Endothelial cell of hepatic sinusoid (primary cell): ENCODE data around the gene UBE2O.
"Not testable (repeated sequence)": the region's sequence is repeated elsewhere in the genome, so short reads cannot be mapped to it uniquely, and the experiment has no call there.

Source experiments
- in situ Hi-C: cut with HindIII; loops from 2 replicates; pipeline ENCODE4 v1.10.0; 2017; ENCODE audit warnings: low sequenced_read_pairs

The UBE2O gene

DNA sequence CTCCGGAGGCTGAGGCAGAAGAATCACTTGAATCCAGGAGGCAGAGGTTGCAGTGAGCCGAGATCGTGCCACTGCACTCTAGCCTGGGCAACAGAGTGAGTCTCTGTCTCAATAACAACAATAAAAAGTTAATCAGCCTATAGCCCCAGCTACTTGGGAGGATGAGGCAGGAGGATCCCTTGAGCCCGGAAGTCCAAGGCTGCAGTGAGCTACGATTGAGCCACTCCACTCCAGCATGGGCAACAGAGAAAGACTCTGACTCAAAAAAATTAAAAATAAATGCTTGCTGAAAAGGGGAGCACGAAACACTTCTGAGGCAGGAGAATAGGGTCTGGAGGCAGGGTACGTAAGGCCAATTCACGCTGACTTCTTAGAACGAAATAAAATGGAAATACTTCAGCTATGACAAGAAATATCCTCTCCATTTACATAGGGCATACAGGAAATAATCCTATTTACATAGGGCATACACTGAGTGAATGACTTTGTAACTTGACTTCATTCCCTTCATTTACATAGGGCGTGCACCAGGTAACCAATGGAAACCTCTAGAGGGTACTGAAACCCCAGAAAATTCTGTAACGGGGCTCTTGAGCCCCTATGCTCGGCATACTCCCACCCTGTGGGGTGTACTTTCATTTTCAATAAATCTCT lies 96.0 kb downstream of the UBE2O start:
- in situ Hi-C loops: no loop called here

DNA sequence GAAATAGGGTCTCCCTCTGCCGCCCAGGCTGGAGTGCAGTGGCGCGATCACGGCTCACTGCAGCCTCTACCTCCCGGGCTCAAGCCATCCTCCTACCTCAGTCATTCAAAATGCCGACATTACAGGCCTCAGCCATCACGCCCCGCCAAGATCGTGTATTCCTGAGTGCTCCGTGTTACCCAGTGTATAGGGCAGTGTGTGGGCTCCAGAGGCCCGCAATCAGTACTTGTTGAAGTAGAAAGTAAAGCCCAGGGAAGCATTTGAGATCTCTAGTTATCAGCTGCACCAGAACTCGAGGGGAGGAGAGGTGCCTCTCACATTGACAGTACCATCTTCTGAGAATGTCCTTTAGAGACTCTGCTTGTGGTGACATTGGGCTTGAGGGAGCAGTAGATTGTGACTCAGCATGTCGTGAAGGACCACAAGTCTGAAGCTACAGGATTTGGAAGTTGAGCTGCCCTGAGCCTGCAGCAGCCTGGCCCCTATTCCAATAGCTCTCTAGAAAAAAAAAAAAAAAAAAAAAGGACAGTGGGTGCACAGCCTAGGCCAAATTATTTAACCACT lies 98.1 kb downstream of the UBE2O start:
- in situ Hi-C loops: loop anchor here (5.0 kb wide), 1 partner anchor 43 kb away; no protein-coding TSS in a partner anchor

DNA sequence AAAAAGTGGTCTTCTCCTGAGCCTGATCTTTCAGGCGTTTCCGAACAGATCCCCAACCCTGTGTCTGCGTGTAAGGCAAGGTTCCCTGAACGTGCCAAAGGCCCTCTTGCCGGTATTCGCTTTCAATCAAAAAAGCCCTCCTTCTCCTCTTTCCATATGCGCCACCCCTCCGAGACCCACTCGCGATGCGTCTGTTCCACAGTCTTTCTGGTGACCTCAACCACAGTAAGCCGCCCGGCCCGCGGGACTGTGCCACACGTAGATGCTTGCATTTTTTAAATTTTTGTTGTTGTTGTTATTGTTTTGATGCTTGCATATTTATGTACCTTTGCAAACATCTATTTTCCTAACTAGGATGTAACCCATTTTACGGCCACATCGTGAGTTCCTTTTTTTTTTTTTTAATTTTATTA lies 98.6 kb downstream of the UBE2O start:
- in situ Hi-C loops: loop anchor here (5.0 kb wide), 1 partner anchor 42 kb away; no protein-coding TSS in a partner anchor

DNA sequence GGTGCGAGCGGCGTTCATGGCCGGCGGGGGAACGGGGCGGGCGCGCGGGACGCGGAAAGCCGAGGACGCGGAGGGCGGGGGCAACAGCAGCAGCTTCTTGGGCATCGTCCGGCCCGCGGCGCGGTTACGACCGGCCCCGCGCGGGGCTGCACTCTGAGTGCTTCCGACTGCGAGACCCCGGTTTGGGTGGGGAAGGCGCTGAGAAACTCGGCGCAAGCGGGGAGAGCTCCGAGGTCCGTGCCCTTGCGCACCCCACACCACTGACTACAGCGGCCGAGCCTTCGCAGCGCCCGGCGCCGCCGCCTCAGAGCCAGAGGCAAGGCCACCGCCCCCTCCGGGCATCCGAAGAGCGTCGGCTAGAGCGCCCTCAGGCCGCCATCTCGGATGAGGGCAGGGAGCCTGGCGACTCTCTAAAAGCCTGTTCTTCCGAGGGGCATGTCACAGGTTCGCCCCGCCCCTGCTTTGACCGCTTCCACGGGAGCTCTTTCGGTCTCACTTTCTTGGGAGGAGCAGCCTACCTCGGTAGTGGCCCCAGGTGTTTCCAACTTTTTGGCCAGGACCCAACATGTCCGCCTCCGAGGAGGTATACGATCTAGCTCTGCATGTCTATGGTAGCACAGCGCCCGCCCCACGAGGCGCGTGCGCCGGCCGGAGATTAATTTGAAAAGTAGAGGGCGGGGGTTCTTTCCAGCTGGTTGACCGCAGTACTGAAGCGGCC lies 99.2 kb downstream of the UBE2O start, which contains the start of gene PRPSAP1:
Gene PRPSAP1, minus strand, starts transcription at position 318 of the 718 bp plus-strand sequence. Its CDS starts 213 bp downstream, at position 105.
- in situ Hi-C loops: loop anchor here (5.0 kb wide), 1 partner anchor 41 kb away; no protein-coding TSS in a partner anchor

DNA sequence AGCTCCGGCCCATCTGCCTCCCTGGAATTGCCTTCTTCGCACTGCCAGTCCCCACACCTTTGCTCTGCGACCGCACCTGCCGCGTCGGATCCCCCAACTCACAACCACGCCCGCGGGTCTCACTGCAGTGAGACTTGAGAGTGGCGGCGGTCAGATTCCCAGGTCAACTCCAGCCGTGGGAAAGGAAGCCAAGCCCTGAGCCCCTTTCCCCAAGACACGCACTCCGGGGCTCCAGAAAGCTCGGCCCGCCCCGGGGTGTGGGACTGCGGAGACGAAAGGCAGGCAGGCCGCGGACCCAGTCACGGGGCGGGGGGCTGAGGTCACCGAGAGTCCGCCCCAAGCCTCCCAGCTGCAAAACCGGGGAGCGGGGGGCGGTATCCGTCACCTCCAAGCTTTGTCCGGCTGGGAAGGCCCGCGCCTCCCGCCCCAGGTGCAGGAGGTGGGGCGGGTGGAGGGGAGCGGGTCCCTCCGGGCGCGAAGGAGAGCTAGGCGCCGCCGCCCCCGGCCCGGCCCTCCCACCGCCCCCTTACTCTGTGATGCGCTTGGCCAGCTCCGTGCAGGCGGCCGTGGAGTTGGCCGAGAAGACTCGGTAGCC lies 99.9 kb downstream of the UBE2O start:
- in situ Hi-C loops: loop anchor here (5.0 kb wide), 1 partner anchor 41 kb away; no protein-coding TSS in a partner anchor

DNA sequence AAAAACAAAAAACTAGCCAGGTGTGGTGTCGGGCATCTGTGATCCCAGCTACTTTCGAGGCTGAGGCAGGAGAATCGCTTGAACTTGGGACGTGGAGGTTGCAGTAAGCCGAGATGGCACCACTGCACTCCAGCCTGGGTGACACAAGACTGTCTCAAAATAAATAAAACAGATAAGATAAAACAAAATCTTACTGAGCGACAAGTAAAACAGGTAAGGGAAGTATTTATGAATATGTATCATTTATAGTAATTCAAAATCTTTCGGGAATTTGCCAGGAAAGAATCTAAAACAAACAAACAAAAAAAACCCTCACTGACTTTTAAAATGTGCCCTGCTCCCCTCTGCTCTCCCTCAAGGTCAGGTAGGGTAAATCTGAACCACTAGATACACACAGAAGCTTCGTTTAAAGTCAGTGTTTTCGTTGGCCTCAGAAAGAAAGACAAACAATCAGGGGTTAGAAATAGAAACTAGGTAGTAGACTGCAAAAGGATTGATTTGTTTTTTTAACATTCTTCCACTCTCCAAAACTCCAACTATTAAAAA lies 101.4 kb downstream of the UBE2O start:
- in situ Hi-C loops: loop anchor here (5.0 kb wide), 1 partner anchor 39 kb away; no protein-coding TSS in a partner anchor

DNA sequence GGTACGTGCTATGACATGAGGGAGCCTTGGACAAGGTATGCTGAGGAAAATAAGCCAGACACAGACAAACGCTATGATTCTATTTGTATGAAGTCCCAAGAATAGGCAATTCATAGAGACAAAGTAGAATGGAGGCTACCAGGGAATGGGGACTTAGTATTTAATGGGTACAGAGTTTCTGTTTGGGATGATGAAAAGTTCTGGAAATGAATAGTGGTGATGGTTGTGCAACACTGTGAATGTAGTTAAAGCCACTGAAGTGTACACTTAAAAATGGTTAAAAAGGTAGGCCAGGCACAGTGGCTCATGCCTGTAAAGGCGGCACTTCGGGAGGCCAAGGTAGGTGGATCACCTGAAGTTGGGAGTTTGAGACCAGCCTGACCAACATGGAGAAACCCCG lies 102.5 kb downstream of the UBE2O start:
- in situ Hi-C loops: loop anchor here (5.0 kb wide), 1 partner anchor 38 kb away; no protein-coding TSS in a partner anchor

DNA sequence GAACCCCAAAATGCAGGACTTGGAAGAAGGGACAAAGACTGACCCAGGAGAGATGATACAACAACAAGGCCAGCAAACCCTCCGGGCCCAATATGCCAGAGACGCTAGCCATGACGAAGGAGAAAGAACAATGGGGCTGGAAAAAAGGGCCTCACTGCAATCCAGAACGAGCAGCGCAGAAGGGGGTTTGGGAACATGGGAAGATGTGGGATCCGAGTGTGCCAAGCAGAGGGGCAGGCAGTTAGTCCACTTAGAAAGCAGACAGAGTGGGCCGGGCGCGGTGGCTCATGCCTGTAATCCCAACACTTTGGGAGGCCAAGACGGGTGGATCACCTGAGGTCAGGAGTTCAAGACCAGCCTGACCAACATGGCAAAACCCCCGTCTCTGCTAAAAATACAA lies 106.0 kb downstream of the UBE2O start:
- in situ Hi-C loops: not testable (repeated sequence)

DNA sequence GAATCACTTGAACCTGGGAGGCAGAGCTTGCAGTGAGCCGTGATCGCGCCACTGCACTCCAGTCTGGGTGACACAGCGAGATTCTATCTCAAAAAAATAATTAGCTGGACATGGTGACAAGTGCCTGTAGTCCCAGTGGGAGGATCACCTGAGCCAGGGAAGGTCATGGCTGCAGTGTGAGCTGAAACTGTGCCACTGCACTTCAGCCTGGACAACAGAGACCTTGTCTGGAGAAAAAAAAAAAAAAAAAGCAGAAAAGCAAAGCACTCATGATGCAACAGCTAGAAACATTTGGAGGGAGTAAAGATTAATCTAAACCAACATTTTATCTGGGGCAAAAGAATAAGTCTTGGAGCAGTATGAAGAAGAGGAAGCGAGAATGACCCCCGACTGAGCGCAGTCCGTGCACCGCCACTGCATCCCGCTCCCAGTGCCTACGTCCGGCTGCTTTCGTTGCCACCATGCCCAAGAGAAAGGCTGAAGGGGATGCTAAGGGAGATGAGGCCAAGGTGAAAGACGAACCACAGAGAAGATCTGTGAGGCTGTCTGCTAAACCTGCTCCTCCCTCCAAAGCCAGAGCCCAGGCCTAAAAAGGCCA lies 107.5 kb downstream of the UBE2O start:
- in situ Hi-C loops: no loop called here

DNA sequence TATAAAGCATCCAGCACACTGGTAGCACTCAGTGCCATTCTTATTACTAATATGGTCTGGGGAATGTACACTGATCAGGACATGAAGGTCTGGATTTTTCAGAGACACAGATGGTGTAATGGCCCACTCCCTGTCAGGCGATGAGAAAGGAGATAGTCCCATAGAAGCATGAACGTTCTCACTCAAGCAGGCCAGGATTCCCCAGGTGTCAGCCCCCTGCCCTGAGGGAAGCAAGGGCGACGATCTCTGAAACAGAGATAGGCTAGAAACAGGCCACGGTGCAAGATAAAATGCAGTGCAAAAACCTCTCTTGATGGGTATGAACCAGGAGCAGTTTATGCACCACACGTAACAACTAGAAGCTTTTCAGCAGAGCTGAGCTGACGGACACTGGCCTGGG lies 109.8 kb downstream of the UBE2O start:
- in situ Hi-C loops: no loop called here

DNA sequence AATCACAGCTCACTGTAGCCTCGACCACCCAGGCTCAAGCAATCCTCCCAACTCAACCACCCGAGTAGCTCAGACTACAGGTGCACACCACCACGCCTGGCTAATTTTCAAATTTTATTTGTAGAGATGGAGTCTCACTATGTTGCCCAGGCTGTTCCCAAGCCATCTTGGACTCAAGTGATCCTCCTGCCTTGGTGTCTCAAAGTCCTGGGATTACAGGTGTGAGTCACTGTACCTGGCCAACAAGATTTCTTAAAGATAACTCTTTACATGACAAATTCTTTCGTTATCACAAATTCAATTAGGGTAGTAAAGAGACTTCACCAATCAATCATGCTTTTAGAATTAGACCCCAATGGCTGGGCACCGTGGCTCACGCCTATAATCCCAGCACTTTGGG lies 111.7 kb downstream of the UBE2O start:
- in situ Hi-C loops: no loop called here
